Gastrocnemius medialis (tissue), 4 donors: ENCODE results near the gene SWI5. TPM values are rescaled to one million over a fixed set of nuclear protein-coding genes. Genes with fewer than 3 reads are reported as not detected.

Experiments used
- ATAC-seq, 2 donors: fragments of 150-250 bp; one replicate each; pipeline ENCODE4 v1.9.1; 2016
- DNase-seq, 2 donors: peaks; one replicate each; pipeline ENCODE4 v3.0.0-alpha.2; 2019
- H3K27ac ChIP-seq, 4 donors: fragments of 200-600 bp; sonication (generic); 1 replicate in 1 of 4; 2 replicates in 3 of 4; pipeline ENCODE4 v1.5.1; 2016 to 2018; ENCODE audit warnings: mild to moderate bottlenecking in 2 of 4, moderate library complexity in 1 of 4
- H3K27me3 ChIP-seq, 3 donors: fragments of 200-600 bp; sonication (generic) in 2 of 3; 1 replicate in 1 of 3; 2 replicates in 2 of 3; pipeline versions ENCODE4 v1.5.1 to v1.6.0; 2016 to 2019; ENCODE audit warnings: mild to moderate bottlenecking in 1 of 3, moderate library complexity in 1 of 3
- H3K36me3 ChIP-seq, 2 donors: fragments of 200-600 bp; sonication (generic) in 1 of 2; one replicate each; pipeline ENCODE4 v1.5.1; 2017 to 2018
- H3K4me1 ChIP-seq, 2 donors: fragments of 200-600 bp; sonication (generic) in 1 of 2; one replicate each; pipeline ENCODE4 v1.5.1; 2016 to 2017; ENCODE audit warnings: mild to moderate bottlenecking in 2 of 2
- H3K4me3 ChIP-seq, 4 donors: fragments of 200-600 bp; sonication (generic) in 3 of 4; 1 replicate in 1 of 4; 2 replicates in 3 of 4; pipeline ENCODE4 v1.5.1; 2016 to 2019; ENCODE audit warnings: mild to moderate bottlenecking in 2 of 4
- H3K9me3 ChIP-seq, 3 donors: fragments of 200-600 bp; sonication (generic) in 2 of 3; 1 replicate in 1 of 3; 2 replicates in 2 of 3; pipeline ENCODE4 v1.5.1; 2016 to 2019
- CTCF ChIP-seq, 5 experiments: fragments of 450-650 bp in 3 of 5; fragments of 200-600 bp in 2 of 5; sonication (generic) in 2 of 5; IDR thresholded peaks in 4 of 5; conservative IDR thresholded peaks in 1 of 5; 1 replicate in 4 of 5; 2 replicates in 1 of 5; pipeline ENCODE4 v1.5.1; 2016 to 2019; ENCODE audit warnings: antibody characterized with exemption in 5 of 5, mild to moderate bottlenecking in 3 of 5, moderate library complexity in 3 of 5
- POLR2A ChIP-seq, 2 donors: fragments of 450-650 bp; IDR thresholded peaks; one replicate each; pipeline ENCODE4 v1.6.1; 2017; ENCODE audit warnings: antibody characterized with exemption in 2 of 2, mild to moderate bottlenecking in 2 of 2, moderate library complexity in 2 of 2
- in situ Hi-C, 4 donors: fragments of 200-750 bp; cut with MboI; loops; one replicate each; pipeline versions ENCODE4 v1.15.0 to v1.8.0; 2017; ENCODE audit warnings: low sequenced_read_pairs in 4 of 4
- intact Hi-C: fragments of 100-400 bp; cut with DNase I; formaldehyde crosslinking; loops from one replicate; pipeline ENCODE4 v1.15.1; 2023; ENCODE audit warnings: low total_unique reads
- total RNA-seq, 4 donors: library from RNA; depleted of rRNA; stranded (reverse); fragments of >200 nt; gene quantifications; one replicate each; pipeline versions ENCODE4 v1.1.0 to v1.2.3, GENCODE V29; 2016

Gene SWI5
- total RNA-seq, 4 donors from 2014 or later = 12.7 to 23.8 (median 13.5) TPM

- DNase-seq = no peak
- Histone ChIP-seq H3K9me3 (no peaks in the 10 kb centered on the region), H3K4me3 (no peak overlapping the region), H3K27me3 (peaks cover 15 to 22% (median 17%) of the 10 kb centered on the region in 3 donors), H3K4me1 (no peaks in the 10 kb centered on the region), H3K36me3 (peaks cover 0 to 26% of the 10 kb centered on the region in 2 donors), H3K27ac (no peak overlapping the region)
- in situ Hi-C loops (no loop called here), intact Hi-C loops (no loop called here)
- TF ChIP-seq CTCF (IDR thresholded peaks at IDR 0.05 in 4 of 5, conservative IDR thresholded peaks at IDR 0.05 in 1 of 5) = no peak
- no peak for TF ChIP-seq POLR2A (IDR thresholded peaks at IDR 0.05)
- ATAC-seq = no peak
Measured at GRCh38 chr9:128253991-128254346, 22.1 kb upstream of the SWI5 start.

GRCh38 chr9:128254362-128254761 is 21.7 kb upstream of the SWI5 start:
- peaks cover 15 to 19% (median 17%) of the 10 kb centered on the region in 3 donors for H3K27me3 ChIP-seq
- no peaks in the 10 kb centered on the region for H3K4me1 ChIP-seq
- ATAC-seq (no peak), DNase-seq (no peak)
- intact Hi-C loops (no loop called here), in situ Hi-C loops (no loop called here)
- TF ChIP-seq CTCF (IDR thresholded peaks at IDR 0.05 in 4 of 5, conservative IDR thresholded peaks at IDR 0.05 in 1 of 5) (no peak), POLR2A (IDR thresholded peaks at IDR 0.05) (no peak)
- no peaks in the 10 kb centered on the region for H3K9me3 ChIP-seq
- no peak overlapping the region for H3K4me3 ChIP-seq
- peaks cover 0 to 30% of the 10 kb centered on the region in 2 donors for H3K36me3 ChIP-seq
- no peak overlapping the region for H3K27ac ChIP-seq

- intact Hi-C loops (no loop called here), in situ Hi-C loops (no loop called here)
- H3K27ac ChIP-seq = no peak overlapping the region
- H3K36me3 ChIP-seq = peaks cover 0 to 38% of the 10 kb centered on the region in 2 donors
- no peaks in the 10 kb centered on the region for H3K9me3 ChIP-seq
- no peak for ATAC-seq
- H3K27me3 ChIP-seq = peaks cover 15 to 17% (median 16%) of the 10 kb centered on the region in 3 donors
- DNase-seq = peak in 1 of 2 donors; percentile 42
- TF ChIP-seq CTCF (IDR thresholded peaks at IDR 0.05 in 4 of 5, conservative IDR thresholded peaks at IDR 0.05 in 1 of 5) = peak; percentile 55 to 78 (median 69)
- TF ChIP-seq POLR2A (IDR thresholded peaks at IDR 0.05) = no peak
- no peaks in the 10 kb centered on the region for H3K4me1 ChIP-seq
- no peak overlapping the region for H3K4me3 ChIP-seq
Measured at GRCh38 chr9:128254855-128255759, 21.0 kb upstream of the SWI5 start.

GRCh38 chr9:128257086-128257825 is 18.8 kb upstream of the SWI5 start:
- Histone ChIP-seq H3K27ac (no peak overlapping the region), H3K4me3 (no peak overlapping the region), H3K27me3 (peaks cover 0 to 3% (median 1%) of the 10 kb centered on the region in 3 donors), H3K36me3 (peaks cover 0 to 59% of the 10 kb centered on the region in 2 donors), H3K9me3 (no peaks in the 10 kb centered on the region), H3K4me1 (no peaks in the 10 kb centered on the region)
- ATAC-seq = no peak
- DNase-seq = no peak
- TF ChIP-seq CTCF (IDR thresholded peaks at IDR 0.05 in 4 of 5, conservative IDR thresholded peaks at IDR 0.05 in 1 of 5) (no peak), POLR2A (IDR thresholded peaks at IDR 0.05) (no peak)
- in situ Hi-C loops (no loop called here), intact Hi-C loops (no loop called here)
